Spleen (tissue), 7 donors: ENCODE data around the gene RFTN1.

Source experiments
- POLR2A ChIP-seq, 3 donors: fragments of 450-650 bp; IDR thresholded peaks; one replicate each; pipeline ENCODE4 v1.5.1; 2017; ENCODE audit warnings: antibody characterized with exemption in 3 of 3, mild to moderate bottlenecking in 1 of 3
- POLR2AphosphoS5 ChIP-seq, 3 donors: sonication (generic); formaldehyde crosslinking; IDR thresholded peaks; one replicate each; pipeline ENCODE4 v1.5.1; 2017; ENCODE audit warnings: antibody characterized with exemption in 3 of 3
- TF ChIP-seq, protein P1 (sequence below), 11 experiments: fragments of 200-600 bp in 7 of 11; fragments of 450-650 bp in 4 of 11; sonication (generic) in 4 of 11; IDR thresholded peaks in 8 of 11; conservative IDR thresholded peaks in 3 of 11; 1 replicate in 7 of 11; 2 replicates in 4 of 11; pipeline versions ENCODE4 v1.4.0 to v1.8.0; 2016 to 2021; ENCODE audit warnings: antibody characterized with exemption in 11 of 11, inconsistent platforms in 4 of 11, mild to moderate bottlenecking in 1 of 11
- donor health status: DM: no; HTN: no; CAD: no; lungs with moderate emphysema.
- donor health status: DM: no; HTN: no; CAD: no.
- donor health status: DM: no; HTN: no; CAD: no.

DNA sequence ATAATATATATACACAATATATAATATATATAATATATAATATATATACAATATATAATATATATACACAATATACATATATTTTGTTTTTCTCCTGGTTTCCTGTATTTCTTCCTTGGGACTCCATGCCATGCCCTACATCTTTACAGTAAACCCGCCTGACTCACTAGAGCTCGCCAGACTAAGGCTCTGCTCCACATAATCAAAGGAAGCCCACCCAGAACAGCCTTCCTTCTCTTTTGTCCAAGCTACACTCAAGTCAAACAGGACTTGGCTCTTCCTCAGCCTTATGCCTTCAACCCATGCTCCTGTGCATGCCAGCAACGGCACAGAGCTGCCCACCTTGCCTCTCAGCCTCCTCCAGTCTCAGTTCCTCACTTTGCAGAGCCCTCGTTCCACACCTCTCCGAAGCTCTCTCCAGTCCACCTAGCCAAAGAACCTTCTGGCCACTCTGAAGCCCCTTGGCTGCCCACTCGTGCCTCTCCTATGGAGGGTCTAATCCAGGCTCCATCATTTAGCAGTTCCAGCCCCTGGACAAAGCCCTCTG lies 109.1 kb downstream of the RFTN1 start:
- TF ChIP-seq, protein P1, sequence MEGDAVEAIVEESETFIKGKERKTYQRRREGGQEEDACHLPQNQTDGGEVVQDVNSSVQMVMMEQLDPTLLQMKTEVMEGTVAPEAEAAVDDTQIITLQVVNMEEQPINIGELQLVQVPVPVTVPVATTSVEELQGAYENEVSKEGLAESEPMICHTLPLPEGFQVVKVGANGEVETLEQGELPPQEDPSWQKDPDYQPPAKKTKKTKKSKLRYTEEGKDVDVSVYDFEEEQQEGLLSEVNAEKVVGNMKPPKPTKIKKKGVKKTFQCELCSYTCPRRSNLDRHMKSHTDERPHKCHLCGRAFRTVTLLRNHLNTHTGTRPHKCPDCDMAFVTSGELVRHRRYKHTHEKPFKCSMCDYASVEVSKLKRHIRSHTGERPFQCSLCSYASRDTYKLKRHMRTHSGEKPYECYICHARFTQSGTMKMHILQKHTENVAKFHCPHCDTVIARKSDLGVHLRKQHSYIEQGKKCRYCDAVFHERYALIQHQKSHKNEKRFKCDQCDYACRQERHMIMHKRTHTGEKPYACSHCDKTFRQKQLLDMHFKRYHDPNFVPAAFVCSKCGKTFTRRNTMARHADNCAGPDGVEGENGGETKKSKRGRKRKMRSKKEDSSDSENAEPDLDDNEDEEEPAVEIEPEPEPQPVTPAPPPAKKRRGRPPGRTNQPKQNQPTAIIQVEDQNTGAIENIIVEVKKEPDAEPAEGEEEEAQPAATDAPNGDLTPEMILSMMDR (IDR thresholded peaks at IDR 0.05 in 8 of 11, conservative IDR thresholded peaks at IDR 0.05 in 3 of 11): no peak
- TF ChIP-seq POLR2AphosphoS5 (IDR thresholded peaks at IDR 0.05) (no peak), POLR2A (IDR thresholded peaks at IDR 0.05) (no peak)
